ENCODE results near the gene DCC. TPM values are rescaled to one million over a fixed set of nuclear protein-coding genes. Genes with fewer than 3 reads are reported as not detected.

DCC gene
- polyA plus RNA-seq, 3 donors: 6.4 to 12.7 (median 8.7) TPM

GRCh38 chr18:52577795-52578194 lies 237.8 kb downstream of the DCC start:
- DNase-seq (ENCODE audit: low read depth in 3 of 3, low spot score in 2 of 3): no peak

DNA sequence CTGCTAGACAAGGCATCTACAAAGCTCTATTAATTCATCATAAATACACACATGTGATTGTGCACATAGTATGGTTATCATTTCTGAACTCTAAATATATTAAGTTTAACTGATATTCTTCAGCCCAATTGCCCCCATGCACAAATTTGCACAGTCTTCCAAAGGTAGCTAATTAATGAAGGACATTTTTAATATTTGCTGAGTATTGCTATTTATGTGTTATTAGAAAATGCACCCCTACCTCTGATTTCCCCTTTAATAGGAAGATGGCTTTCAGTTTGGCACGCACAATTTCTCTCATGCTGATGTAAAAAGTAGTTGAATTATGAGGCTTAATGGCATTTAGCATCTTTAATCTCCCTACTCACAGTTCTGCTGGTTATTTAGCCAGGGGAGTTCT lies 242.1 kb downstream of the DCC start:
- no peak for DNase-seq (ENCODE audit: low read depth in 3 of 3, low spot score in 2 of 3)

- no peak for DNase-seq (ENCODE audit: low read depth in 3 of 3, low spot score in 2 of 3)
Measured at GRCh38 chr18:52582516-52582915, 242.5 kb downstream of the DCC start.

DNA sequence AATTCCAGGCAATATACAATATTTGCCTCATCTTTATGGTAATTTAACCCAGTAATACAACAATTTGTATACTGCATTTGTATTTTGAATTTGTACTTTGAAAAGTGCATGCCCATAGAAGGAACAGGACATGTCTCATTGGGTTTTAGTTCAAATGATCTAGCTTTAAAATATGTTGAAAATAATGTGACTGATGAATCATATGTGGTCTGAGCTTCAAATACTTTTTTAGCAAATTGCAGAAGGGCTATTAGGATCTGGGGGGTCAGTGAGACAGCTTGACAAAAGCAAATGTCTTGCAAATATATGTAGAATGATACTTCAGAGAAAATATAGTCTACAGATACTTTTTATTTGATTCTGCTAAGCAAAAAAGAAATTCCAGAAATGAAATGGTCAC lies 248.9 kb downstream of the DCC start:
- no peak for DNase-seq (ENCODE audit: low read depth in 3 of 3, low spot score in 2 of 3)

GRCh38 chr18:52596748-52597435 lies 256.9 kb downstream of the DCC start:
- DNase-seq (ENCODE audit: low read depth in 3 of 3, low spot score in 2 of 3): no peak

DNA sequence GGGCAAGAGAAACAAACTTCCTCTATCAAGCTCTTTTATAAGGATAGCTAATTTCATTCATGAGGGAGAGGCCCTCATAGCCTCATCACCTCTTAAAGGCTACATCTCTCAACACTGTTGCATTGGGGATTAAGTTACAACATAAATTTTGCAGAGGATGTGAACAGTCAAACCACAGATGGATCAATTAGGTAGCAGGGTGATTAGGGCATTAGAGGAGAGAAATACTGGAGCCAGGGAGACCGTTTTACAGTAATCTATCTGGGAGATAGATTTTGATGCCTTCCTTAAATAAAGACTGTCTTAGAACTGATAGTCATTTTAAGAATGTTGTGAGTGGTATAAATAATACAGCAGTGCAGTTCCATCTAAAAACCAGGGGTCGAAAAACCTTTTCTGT lies 258.9 kb downstream of the DCC start:
- no peak for DNase-seq (ENCODE audit: low read depth in 3 of 3, low spot score in 2 of 3)

GRCh38 chr18:52602820-52603219 lies 262.8 kb downstream of the DCC start:
- no peak for DNase-seq (ENCODE audit: low read depth in 3 of 3, low spot score in 2 of 3)

- no peak for DNase-seq (ENCODE audit: low read depth in 3 of 3, low spot score in 2 of 3)
Measured at GRCh38 chr18:52605345-52605744, 265.3 kb downstream of the DCC start.

GRCh38 chr18:52607985-52608384 lies 268.0 kb downstream of the DCC start:
- DNase-seq (ENCODE audit: low read depth in 3 of 3, low spot score in 2 of 3): no peak

DNA sequence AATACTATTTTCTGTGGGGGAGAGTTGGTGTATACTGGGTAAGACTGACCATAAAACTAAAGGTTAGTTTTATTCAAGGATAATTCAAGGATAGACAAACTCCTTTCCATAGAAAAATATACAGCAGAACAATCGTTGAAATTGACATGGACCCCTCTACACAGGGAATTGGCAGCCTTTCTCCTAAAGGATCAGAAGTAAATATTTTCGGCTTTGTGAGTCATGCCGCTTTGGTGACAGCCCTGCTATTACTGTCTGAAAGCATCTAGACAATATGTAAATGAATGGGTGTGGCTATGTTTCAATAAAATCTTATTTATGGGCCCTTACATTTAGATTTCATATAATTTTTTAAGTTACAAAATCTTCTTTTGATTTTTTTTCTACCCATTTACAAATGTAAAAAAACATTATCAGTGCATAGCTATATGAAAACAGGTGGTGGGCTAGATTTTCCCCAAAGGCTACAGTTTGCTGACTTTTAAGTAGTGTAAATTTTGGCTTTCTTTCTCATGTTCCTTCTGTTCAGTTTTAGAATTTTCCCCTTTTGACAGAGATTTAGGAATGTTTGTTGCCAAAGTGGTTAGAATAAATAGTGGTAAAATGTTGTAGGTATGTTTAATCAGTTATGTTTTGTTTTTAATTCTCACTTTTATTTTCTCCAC lies 270.6 kb downstream of the DCC start:
- no peak for DNase-seq (ENCODE audit: low read depth in 3 of 3, low spot score in 2 of 3)

DNA sequence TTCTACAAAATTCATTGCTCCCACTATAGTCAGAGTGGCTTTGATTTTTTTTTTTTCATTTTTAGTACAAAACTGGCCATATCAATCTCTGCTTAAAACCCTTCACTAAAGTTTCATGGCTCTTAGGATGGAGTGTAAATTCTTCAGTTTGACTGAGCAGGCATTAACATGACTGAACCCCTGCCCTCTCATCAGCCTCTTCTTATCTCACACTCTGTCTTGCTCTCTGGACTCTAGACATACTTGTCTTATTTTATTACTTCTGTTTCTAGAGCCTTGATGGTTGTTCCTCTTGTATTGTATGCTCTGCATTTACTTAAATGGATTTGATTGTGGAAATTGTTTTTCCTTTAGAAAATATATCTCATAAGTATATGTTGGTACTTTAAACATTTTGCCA lies 272.4 kb downstream of the DCC start:
- DNase-seq (ENCODE audit: low read depth in 3 of 3, low spot score in 2 of 3): no peak

- no peak for DNase-seq (ENCODE audit: low read depth in 3 of 3, low spot score in 2 of 3)
Measured at GRCh38 chr18:52615321-52615720, 275.3 kb downstream of the DCC start.

GRCh38 chr18:52615943-52616342 lies 275.9 kb downstream of the DCC start:
- DNase-seq (ENCODE audit: low read depth in 3 of 3, low spot score in 2 of 3): no peak

DNA sequence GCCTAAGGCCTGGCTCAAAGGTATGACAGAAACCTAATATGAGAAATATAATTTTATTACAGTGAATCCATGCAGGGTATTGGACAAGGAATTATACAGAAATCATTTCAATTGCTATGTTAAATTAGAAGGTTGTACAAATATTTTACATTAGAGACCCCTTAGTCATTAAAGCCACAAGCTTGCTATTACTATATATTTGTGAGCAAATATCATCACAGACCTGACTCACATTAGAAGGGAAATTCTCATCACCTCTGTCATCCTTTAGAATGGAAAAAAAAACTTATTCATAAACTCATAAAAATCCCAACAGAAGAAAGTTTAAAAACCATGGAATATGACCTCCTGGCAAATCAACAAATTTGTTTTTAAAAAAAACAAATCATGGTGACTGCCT lies 277.9 kb downstream of the DCC start:
- DNase-seq (ENCODE audit: low read depth in 3 of 3, low spot score in 2 of 3): no peak

GRCh38 chr18:52620926-52621439 lies 281.0 kb downstream of the DCC start:
- DNase-seq (ENCODE audit: low read depth in 3 of 3, low spot score in 2 of 3): no peak

- no peak for DNase-seq (ENCODE audit: low read depth in 3 of 3, low spot score in 2 of 3)
Measured at GRCh38 chr18:52624702-52625101, 284.7 kb downstream of the DCC start.

DNA sequence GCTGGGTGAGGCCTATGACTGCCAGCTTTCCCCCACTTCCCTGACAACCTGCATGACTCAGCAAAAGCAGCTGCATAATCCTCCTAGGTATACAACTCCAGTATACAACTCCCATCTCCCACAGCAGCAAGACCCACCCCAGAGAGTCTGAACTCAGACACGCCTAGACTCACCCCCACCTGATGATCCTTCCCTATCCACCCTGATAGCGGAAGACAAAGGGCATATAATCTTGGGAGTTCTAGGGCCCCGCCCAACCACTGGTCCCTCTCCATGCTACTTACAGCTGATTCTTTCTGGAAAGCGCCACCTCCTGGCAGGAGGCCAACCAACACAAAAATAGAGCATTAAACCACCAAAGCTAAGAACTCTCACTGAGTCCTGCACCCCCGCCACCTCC lies 296.5 kb downstream of the DCC start:
- DNase-seq (ENCODE audit: low read depth in 3 of 3, low spot score in 2 of 3): no peak

DNA sequence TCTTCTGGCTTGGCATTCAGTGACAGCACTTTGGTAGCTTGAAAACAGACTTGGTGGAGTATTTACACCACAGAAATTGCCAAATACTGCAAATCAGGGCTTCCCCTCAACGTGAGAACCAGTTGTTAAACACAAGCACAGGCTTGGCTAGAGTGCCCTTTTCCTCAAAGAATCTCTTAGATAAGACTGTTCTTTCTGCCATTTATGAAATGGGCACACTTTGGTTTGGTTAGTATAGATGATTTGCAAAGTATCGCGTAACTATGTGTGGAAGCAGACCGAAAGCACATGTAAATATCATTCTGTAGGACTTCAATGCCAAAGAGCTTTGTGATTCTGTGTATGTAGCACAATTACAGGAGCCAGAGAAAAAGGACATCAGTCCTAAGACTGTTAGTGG lies 308.2 kb downstream of the DCC start:
- DNase-seq (ENCODE audit: low read depth in 3 of 3, low spot score in 2 of 3): no peak

DNA sequence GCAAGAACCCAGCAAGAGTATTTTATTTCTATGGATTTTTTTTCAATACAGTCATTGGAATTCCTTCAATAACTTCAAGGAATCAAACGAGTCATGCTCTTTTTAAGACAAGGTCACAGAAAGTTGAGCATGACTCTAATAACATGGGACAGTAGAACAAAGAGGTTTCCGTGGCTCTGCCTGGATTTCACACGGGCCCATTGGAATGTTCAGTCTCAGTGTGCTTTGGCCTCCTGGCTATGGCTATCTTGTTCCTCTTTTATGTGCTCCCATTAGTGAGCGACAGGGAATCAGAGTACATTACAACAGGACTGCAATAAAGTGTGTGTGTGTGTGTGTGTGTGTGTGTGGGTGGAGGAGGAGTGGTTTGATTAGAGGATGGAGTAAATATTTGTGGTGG lies 312.4 kb downstream of the DCC start:
- DNase-seq (ENCODE audit: low read depth in 3 of 3, low spot score in 2 of 3): no peak

GRCh38 chr18:52657043-52657805 lies 317.2 kb downstream of the DCC start:
- DNase-seq (ENCODE audit: low read depth in 3 of 3, low spot score in 2 of 3): no peak

- no peak for DNase-seq (ENCODE audit: low read depth in 3 of 3, low spot score in 2 of 3)
Measured at GRCh38 chr18:52667463-52668065, 327.6 kb downstream of the DCC start.

Measured in right renal cortex interstitium (tissue), 3 donors.